DLD1 (cell line): ENCODE results near the gene ACY1.

ENCODE experiments used
- in situ Hi-C: cut with HindIII; loops from 2 replicates; pipeline ENCODE4 v1.10.0; 2017; ENCODE audit warnings: low sequenced_read_pairs

The ACY1 gene

DNA sequence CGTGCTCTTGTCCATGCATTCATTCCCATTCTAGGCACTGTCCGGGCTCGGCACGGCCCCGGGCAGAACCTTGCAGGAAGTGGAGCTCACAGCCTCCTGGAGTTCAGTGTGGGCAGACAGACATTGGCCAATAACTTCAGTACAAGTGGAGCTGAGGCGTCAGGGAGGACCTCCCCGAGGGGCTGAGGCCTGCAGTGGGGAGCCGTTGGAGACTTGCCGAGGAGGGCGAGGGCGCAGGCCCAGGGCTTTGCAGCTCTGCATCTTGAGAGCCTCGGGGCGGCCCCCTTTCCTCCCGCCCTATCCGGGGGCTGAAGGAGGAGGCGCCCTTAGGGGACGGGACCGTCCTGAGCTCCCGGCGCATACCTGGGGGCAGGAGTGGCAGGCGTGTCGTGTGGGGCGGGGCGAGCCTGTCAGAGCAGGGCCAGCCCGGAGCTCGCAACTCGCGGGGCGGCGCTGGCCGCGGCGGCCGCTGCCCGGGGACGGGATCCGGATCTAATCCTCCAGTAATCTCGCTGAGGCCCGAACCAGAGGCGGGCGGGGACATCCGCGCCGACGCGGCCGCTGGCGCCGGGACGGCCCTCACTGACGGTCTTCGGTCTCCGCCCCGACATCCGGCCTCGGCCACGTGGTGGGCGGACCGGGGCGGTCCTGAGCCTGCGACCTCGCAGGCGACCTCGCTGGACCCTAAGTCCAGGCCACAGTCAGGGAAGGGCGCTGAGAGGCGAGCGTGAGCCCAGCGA lies at the start of gene ACY1:
TSS of gene ACY1 (plus strand) at position 698 of the 740 bp plus-strand sequence. CDS start 530 bp downstream, outside the sequence.
- in situ Hi-C loops, result no loop called here

- in situ Hi-C loops, result no loop called here
Observed at GRCh38 chr3:51934139-51934850, 49.0 kb upstream of the ACY1 start.

DNA sequence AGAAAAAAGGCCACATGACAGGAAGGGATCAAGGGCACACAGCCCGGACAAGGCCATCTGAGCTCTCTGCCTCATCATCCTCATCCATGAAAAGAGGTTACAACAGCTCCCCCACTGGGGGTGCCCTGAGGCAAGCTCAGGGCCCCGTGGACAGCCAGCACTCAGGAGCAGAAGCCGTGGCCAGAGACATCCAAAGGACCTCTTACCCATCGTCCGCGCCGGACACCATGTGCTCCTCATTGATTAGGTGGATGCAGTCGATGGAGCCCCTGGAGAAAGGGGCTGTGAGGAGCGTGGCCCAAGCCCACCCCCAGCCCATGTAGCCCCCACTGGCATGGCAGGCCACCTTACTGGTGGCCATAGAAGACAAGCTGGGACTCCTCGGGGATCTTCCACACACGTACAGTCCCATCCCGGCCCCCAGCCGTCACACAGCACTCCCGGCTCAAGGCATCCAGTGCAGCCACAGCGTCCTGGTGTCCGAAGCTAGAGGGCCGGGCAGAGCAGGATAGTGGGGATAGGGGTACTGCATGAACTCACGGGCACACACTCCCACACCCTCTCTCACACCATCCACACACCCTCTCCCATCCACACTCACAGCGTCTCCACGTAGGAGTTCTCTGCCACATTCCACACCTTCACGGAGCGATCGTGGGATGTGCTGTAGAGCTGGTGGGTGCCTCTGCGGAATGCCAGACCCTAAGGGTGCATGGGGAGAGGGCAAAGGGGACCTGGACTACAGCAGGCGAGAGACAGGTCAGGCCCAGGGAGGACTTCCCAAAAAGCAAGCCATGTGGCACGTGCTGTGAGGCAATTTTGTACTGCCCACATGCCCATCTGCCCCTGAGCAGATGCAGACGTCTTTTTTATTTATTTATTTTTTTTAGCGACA lies 48.1 kb upstream of the ACY1 start:
- in situ Hi-C loops, result no loop called here

- in situ Hi-C loops, result no loop called here
Observed at GRCh38 chr3:51935886-51936755, 47.2 kb upstream of the ACY1 start.

DNA sequence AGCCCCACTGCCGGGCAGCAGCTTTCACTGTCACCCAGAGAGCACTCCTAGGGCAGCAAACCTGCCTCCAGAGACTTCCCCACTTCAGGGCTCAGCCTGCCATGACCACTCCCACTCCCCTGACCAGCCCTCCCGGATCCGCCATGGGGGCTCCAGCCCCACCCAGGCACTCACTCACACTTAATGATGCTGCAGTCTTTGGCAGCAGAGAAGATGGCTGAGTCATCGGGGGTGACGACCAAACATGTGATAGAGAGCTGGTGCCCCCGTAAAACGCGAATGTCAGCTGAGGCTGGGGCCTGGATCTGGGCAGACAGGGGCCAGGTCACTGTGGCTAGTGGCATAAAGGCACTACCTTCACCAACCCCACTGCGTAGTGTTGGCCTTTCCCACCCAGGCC lies 46.3 kb upstream of the ACY1 start:
- in situ Hi-C loops, result no loop called here

DNA sequence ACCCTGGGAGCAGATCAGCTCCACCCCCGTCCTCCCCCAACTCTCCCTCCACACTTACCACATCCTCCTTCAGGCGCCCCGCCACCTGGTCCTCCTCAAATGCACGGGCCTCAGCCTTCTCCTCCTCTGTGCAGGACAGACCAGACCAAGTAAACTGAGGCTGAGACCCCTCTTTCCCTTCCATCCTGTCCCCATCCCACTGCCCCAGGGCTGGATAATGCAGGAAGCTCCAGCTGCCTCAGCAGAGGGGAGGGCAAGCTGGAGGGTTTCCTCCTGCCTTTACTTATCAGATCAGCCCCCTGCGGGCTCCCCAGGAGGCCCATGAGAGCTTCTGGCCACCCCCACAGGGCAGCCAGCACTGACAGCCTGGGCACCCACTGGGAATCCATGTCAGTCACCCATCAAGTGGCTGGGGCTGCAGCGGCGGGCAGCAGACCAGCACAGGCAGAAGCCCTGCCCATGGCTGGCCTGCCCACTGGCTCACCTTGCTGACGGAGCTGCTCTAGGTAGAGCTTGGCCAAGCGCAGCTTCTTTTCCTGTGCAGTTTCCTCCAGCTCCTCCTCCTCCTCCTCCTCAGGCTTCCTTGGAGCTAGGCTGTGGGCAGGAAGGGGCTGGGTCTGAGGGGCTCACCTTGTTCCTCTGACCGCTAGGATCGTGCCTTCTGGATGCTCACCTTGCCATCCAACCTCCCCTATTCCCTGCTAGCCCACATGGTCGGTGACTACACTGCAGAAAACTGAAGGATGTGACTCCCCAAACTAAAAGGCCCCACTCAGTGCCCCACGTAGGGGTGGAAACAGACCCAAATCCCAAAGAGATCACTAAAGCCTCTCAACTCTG lies 45.5 kb upstream of the ACY1 start:
- in situ Hi-C loops, result no loop called here

DNA sequence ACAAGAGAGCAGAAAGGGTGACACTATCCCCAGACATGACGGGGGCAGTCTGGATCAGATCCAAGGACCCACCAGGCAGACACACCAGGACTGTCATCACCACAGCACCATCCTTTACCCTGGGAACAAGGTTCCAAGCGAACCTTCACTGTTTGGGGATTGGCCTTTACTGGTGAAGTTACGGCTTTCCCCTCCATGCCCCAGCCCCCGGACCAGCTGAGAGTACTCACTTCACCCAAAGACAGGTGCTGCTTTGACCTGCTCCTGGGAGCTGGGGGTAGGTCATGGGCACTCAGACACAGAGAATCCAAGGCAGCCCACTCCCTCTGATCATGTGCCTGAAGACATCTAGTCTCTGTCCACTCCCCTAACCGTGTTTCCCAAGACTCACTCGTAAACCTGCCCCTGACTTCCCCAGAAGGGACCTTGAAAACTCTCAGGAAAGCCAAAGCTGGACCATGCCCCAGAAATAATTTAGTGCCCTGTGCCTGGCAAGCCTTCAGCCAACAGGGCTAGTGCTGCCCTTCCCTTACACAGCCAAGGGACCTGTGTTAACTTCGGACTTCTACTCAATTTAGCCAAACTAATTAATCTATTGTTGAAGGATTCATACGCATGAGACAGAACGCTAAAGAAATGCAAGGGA lies 44.4 kb upstream of the ACY1 start:
- in situ Hi-C loops, result no loop called here

GRCh38 chr3:51940648-51941462 lies 42.5 kb upstream of the ACY1 start:
- in situ Hi-C loops, result no loop called here

- in situ Hi-C loops, result no loop called here
Observed at GRCh38 chr3:51941463-51941797, 41.9 kb upstream of the ACY1 start.

- in situ Hi-C loops, result no loop called here
Observed at GRCh38 chr3:51941798-51942602, 41.3 kb upstream of the ACY1 start, which contains the start of the genes PARP3 and RRP9. TSS of gene PARP3 (plus strand) at chr3:51942363. CDS start at chr3:51943356, 993 bp downstream. TSS of gene RRP9 (minus strand) at chr3:51941904. CDS start at chr3:51941867, 37 bp downstream.

DNA sequence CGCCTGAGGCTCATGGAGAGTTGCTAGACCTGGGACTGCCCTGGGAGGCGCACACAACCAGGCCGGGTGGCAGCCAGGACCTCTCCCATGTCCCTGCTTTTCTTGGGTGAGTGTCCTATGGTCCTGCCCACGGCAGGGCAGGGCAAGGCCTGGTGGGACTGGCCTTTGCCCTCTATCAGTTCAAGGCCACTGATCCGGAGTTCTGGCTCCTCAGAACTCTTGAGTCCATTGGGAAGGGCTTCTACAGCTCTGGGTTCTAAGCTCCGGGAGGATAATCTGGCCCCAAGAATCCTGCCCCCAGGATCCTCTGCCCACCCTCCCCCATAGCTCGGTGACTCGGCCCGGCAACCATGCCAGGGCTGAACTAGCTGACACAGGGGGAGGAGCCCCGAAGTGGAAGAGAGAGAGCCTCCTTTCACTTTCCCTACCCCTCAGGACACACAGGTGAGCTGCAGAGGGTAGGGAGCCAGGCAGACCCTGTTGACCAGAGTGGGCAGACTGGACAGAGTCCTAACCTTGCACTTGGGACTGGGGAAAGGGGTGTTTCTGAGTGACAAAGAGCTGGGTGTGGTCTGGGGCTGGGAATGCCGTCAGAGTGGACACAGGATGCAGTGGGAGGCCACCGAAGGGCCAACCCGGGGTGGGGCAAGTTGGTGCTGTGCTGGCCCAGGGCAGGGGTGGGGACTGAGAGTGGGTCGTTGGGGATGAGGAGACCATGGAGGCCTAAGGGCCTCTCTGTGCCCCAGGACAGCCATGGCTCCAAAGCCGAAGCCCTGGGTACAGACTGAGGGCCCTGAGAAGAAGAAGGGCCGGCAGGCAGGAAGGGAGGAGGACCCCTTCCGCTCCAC lies 40.5 kb upstream of the ACY1 start:
- in situ Hi-C loops, result no loop called here

- in situ Hi-C loops, result no loop called here
Observed at GRCh38 chr3:51943451-51944391, 39.6 kb upstream of the ACY1 start.

DNA sequence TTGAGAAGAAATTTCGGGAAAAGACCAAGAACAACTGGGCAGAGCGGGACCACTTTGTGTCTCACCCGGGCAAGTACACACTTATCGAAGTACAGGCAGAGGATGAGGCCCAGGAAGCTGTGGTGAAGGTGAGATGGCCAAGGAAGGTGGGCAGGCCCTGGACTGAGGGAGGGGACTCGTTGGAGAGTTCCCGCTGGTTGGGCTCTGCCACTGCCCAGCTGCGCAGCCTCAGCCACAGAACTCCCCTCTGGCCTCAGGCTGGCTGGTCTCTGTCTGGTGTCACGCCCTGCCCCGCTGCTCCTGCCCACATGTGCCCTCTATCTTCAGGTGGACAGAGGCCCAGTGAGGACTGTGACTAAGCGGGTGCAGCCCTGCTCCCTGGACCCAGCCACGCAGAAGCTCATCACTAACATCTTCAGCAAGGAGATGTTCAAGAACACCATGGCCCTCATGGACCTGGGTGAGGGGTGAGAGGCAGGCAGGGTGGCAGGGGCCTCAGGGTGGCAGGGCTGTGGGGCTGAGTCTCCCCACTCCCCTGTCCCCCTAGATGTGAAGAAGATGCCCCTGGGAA lies 38.8 kb upstream of the ACY1 start:
- in situ Hi-C loops, result no loop called here

DNA sequence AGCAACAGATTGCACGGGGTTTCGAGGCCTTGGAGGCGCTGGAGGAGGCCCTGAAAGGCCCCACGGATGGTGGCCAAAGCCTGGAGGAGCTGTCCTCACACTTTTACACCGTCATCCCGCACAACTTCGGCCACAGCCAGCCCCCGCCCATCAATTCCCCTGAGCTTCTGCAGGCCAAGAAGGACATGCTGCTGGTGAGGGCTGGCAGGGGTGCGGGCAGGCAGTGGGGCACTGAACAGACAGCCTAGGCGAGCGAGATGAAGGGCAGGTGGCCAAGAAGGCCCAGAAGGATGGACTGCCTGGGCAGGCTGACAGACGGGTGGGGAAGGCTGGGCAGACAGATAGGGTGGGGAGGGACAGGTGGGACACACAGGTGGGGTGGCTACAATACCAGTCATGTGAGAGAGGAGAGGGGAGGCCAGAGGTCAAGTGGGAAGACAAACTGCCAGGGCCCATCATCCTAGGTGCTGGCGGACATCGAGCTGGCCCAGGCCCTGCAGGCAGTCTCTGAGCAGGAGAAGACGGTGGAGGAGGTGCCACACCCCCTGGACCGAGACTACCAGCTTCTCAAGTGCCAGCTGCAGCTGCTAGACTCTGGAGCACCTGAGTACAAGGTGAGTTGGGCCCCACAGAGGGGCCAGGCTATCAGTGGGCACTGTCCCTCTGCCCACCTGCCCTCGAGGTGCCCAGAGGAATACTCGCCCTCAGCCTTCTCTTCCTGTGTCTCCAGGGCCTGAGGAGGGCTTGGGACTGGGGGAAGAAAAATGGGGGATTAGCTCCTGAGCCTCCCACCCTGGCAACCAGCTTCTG lies 38.1 kb upstream of the ACY1 start:
- in situ Hi-C loops, result no loop called here
